IPS-11a (cell line): ENCODE results near the gene LIN37.
"Not testable (repeated sequence)": the region's sequence is repeated elsewhere in the genome, so short reads cannot be mapped to it uniquely, and the experiment has no call there.

ENCODE experiments used
- H3K4me3 ChIP-seq: one replicate; pipeline ENCODE4 v1.5.1; 2013; ENCODE audit warnings: low read depth, low read length, control low read depth

LIN37 gene

GRCh38 chr19:35787227-35787799, 38.9 kb downstream of the LIN37 start:
- H3K4me3 ChIP-seq = no peak overlapping the region

GRCh38 chr19:35788205-35788960, 40.0 kb downstream of the LIN37 start:
- H3K4me3 ChIP-seq = no peak overlapping the region

- no peak overlapping the region for H3K4me3 ChIP-seq
These were observed 41.0 kb downstream of the LIN37 start for GRCh38 chr19:35789195-35789977.

GRCh38 chr19:35789978-35790944, 41.9 kb downstream of the LIN37 start:
- H3K4me3 ChIP-seq = no peak overlapping the region

- no peak overlapping the region for H3K4me3 ChIP-seq
These were observed 42.8 kb downstream of the LIN37 start for GRCh38 chr19:35790981-35791813.

GRCh38 chr19:35791814-35792279, 43.5 kb downstream of the LIN37 start:
- H3K4me3 ChIP-seq = no peak overlapping the region

GRCh38 chr19:35792312-35792711, 43.9 kb downstream of the LIN37 start:
- H3K4me3 ChIP-seq = no peak overlapping the region

GRCh38 chr19:35792888-35793287, 44.5 kb downstream of the LIN37 start:
- no peak overlapping the region for H3K4me3 ChIP-seq

- H3K4me3 ChIP-seq = no peak overlapping the region
These were observed 45.2 kb downstream of the LIN37 start for GRCh38 chr19:35793381-35794165.

GRCh38 chr19:35795564-35795963, 47.2 kb downstream of the LIN37 start:
- H3K4me3 ChIP-seq = not testable (repeated sequence)

- H3K4me3 ChIP-seq = no peak overlapping the region
These were observed 48.5 kb downstream of the LIN37 start for GRCh38 chr19:35796645-35797542.

GRCh38 chr19:35797663-35798062, 49.3 kb downstream of the LIN37 start:
- peak overlapping the region; percentile 13 for H3K4me3 ChIP-seq

GRCh38 chr19:35801828-35802227, 53.5 kb downstream of the LIN37 start:
- no peak overlapping the region for H3K4me3 ChIP-seq
